GM19043 (cell line): Measurements from ENCODE around the gene FRS2.
"Not testable (repeated sequence)": the region's sequence is repeated elsewhere in the genome, so short reads cannot be mapped to it uniquely, and the experiment has no call there.

ENCODE experiments used
- ATAC-seq: cut with Tn5 transposase; IDR thresholded peaks from one replicate; pipeline ENCODE4 v1.9.1; 2021; ENCODE audit warnings: low read depth; ENCODE audit not compliant: unreplicated experiment

FRS2 gene

GRCh38 chr12:69575346-69575745, 105.2 kb downstream of the FRS2 start:
- no peak for ATAC-seq

- no peak for ATAC-seq
Measured at GRCh38 chr12:69578283-69578682, 108.1 kb downstream of the FRS2 start.

DNA sequence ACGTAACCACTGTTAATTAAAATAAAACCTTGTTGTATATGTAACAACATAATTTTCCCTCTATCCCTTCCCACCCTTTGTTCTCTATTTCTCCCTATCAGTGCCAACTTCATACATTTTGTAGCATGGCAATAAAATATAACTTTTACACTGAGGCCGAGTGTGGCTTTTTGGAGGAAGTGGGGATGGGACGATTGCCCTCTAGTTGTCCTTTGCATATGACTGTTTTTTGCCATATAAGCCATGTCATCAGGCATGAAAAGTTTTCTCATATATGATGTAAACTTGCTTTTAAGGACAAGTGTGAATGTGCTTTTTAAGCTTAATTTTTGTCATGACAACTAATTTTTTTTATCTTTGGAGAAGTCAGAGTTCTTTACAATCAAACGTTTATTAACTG, 108.8 kb downstream of the FRS2 start:
- no peak for ATAC-seq

DNA sequence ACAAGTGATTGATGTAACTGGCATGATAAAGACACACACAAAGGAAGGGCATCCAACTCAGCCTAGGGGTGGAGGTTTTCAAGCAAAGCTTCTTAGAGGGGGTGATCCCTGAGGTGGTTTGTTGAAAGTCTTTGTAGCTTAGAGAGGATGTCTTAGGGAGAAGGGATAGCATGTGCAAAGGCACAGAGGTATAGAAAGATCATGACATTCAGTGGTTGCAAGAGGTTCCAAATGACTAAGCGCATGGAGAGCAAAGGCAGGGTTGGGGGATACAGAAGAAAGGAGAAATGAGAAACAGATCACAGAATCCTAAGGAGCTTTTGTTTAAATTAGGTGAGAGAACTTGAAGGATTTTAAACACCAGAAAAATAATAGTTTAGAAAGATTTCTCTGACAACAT, 109.9 kb downstream of the FRS2 start:
- no peak for ATAC-seq

- no peak for ATAC-seq
Measured at GRCh38 chr12:69583203-69583602, 113.0 kb downstream of the FRS2 start.

- ATAC-seq: peak; percentile 96
Measured at GRCh38 chr12:69585189-69586062, 115.2 kb downstream of the FRS2 start, which contains the start of gene CCT2. Gene CCT2, plus strand, starts transcription at chr12:69585459. Its CDS starts 63 bp downstream, at chr12:69585522.

DNA sequence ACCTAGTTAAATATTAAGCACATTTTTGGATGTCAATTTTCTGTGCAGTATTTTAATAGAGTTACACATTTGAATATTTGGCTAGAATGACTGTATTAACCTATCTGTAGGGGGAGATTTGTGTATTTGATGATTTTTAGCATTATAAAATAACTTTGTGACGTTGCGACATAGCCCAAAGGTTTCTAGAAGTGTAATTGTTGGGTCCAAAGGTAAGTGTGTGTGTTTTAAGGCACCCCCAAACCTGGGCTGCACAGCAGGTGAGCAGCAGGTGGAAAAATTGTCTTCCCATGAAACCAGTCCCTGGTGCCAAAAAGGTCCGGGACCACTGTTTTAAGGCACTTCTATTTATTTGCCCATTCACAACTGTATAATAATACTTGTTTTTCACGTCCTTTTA, 118.3 kb downstream of the FRS2 start:
- ATAC-seq: no peak

DNA sequence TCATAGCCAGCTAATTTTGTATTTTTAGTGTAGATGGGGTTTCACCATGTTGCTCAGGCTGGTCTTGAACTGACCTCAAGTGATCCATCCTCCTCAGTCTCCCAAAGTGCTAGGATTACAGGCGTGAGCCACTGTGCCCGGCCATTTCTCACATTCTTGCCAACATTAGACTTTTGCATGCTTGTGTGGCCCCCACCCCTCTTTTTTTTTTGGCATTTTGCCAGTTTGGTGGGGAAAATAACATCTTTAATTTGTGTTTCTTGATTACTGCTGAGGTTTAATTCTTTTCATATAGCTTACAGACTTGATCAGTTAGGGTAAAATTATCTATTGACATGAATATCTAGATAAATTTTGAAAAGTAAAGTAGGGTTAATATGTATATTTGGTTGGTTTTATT, 118.9 kb downstream of the FRS2 start:
- ATAC-seq: no peak

DNA sequence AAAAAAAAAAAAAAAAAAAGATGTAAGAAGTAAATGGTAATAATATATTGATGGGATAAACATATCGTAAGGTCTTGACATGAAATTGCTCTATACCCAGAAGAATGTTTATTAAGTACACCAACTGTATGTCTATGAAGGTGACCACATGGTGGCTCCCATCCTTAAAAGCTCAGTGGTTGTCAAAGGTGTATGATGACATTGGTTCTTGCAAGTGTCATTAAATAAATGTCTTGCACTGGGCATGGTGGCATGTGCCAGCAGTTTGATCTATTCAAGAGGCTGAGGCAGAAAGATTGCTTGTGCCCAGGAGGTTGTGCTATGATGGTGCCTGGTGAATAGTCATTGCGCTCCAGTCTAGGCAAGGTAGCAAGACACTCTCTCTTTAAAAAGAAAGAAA, 125.5 kb downstream of the FRS2 start:
- ATAC-seq: no peak

- ATAC-seq: no peak
Measured at GRCh38 chr12:69598174-69598753, 128.1 kb downstream of the FRS2 start.

- ATAC-seq: no peak
Measured at GRCh38 chr12:69600804-69601203, 130.6 kb downstream of the FRS2 start.

DNA sequence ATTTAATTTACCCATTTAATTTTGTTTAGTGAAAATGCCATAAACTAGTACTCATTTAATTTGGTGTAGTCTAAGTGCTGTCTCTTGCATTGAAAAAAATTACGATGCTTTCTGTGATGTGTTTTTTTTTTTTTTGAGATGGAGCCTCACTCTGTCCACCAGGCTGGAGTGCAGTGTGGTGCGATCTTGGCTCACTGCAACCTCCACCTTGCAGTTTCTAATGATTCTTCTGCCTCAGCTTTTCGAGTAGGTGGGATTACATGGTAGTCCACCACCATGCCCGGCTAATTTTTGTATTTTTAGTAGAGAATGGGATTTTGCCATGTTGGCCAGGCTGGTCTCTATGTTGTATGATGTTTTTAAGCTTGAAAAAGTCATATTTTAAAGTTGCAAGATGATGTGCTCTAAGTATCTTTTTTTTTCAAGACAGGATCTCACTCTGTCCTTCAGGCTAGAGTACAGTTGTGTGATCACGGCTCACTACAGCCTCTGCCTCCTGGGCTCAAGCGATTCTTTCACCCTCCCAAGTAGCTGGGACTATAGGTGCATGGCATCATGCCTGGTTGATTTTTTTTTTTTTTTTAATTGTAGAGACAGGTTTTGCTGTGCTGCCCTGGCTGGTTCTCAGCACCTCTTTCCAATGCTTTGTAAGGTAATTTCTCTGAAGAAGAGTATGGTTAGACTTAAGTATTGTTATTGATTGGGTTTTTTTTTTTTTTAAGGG, 131.9 kb downstream of the FRS2 start:
- ATAC-seq: no peak

DNA sequence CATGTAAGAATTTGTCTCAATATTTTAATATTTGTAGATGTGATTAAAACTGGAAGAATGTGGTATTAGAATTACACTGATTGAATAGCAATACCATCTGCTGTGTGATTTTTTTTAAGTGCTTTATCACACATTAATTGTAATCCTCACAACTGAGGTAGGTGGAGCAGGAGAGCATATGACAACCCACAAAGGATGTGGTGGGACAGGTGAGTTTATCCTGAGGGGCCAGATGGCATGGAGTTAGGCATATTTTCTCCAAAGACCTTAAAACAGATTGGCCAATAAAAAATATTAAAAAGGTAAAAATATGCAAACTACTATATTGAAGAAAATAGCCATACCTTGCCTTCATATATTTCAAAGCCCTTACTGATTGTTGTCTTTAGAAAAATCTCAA, 132.8 kb downstream of the FRS2 start:
- no peak for ATAC-seq

GRCh38 chr12:69603556-69603955, 133.4 kb downstream of the FRS2 start:
- not testable (repeated sequence) for ATAC-seq

DNA sequence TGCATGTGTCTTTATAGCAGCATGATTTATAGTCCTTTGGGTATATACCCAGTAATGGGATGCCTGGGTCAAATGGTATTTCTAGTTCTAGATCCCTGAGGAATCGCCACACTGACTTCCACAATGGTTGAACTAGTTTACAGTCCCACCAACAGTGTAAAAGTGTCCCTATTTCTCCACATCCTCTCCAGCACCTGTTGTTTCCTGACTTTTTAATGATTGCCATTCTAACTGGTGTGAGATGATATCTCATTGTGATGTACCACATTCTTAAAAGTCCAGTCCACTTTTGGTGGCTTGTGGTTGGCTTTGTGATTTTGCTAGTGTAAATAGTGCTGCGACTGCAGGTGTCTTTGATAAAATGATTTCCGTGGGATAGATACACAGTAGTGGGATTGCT, 134.1 kb downstream of the FRS2 start:
- not testable (repeated sequence) for ATAC-seq

DNA sequence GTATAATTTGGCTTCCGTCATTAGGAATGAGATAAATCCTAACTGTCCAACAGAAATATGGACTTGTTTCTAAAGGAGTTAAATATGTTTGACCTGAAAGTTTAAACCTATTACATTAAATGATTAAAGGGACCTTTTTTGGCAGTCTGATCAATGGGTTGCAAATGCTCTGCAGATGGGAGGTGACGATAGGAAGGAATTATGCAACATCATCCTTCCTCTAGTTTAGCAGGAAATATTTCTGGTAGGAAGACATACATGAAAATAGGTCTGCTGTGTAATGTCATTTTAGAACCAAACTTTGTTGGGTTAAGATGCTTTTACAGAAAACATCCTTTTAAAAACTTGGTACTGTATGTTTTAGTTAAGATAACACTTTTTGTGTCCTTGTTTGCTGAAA, 137.9 kb downstream of the FRS2 start:
- ATAC-seq: no peak

GRCh38 chr12:69610126-69610525, 139.9 kb downstream of the FRS2 start:
- ATAC-seq: no peak

GRCh38 chr12:69610729-69611128, 140.5 kb downstream of the FRS2 start, which contains the start of gene LRRC10:
Gene LRRC10, minus strand, starts transcription at chr12:69610907. Its CDS starts 69 bp downstream, at chr12:69610838.
- no peak for ATAC-seq

DNA sequence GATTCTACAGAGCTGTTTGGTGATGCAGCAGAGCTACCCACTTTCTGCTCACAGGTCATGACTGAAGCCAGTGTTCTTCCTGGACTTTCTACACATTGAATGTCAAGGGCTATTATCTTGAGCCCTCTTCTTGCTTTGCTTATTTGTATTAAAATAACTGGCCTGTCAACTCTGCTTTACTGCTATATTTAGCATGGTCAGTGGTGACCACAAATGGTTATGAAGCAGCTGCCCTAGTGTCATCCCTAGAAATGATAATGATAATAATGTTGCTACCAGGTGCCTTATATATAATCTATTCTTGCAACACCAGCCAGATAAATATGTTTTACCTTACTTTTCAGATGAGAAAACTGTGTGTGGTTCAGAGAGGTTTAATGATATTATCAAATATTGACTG, 143.2 kb downstream of the FRS2 start:
- no peak for ATAC-seq

DNA sequence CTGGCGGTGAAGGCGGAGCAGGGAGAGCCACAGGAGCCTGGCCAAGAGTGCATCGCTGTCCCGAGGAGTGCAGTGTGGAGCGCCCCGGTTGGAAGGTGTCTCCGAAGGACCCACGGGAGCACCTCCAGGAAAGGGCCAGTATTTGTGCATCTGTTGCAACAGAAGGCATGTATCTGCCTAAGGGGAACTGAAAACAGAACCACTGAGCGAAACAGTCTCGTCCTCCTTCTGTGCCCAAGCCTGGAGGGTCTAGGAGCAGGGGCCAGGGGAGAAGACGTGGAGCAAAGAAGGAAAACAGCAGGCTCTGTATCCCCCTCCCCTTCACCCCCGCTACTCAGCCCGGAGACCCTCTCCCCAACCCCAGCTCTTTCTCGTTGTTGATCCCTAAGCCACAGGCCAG, 145.8 kb downstream of the FRS2 start:
- no peak for ATAC-seq

GRCh38 chr12:69619050-69619449, 148.9 kb downstream of the FRS2 start:
- ATAC-seq: no peak
